CD4-positive, alpha-beta memory T cell (primary cell): Measurements from ENCODE around the gene CCT6B. TPM values are rescaled to one million over a fixed set of nuclear protein-coding genes. Genes with fewer than 3 reads are reported as not detected.
A peak's percentile ranks its signal among the peaks of the same experiment; 100 is the strongest.
"Not testable (repeated sequence)": the region's sequence is repeated elsewhere in the genome, so short reads cannot be mapped to it uniquely, and the experiment has no call there.

Experiments
- CTCF ChIA-PET: fragments of 350-600 bp; sonication (Branson Sonifier 250); formaldehyde crosslinking; loops from one replicate; lab custom pipeline; 2021; ENCODE audit warnings: inconsistent platforms; ENCODE audit not compliant: partially characterized antibody; lab: Charles Lee
- POLR2A ChIA-PET: fragments of 350-600 bp; sonication (Branson Sonifier 250); formaldehyde crosslinking; loops from one replicate; lab custom pipeline; 2021; ENCODE audit not compliant: partially characterized antibody; lab: Charles Lee
- DNase-seq, 5 donors: peaks; one replicate each; pipeline versions ENCODE4 v3.0.0 to v3.0.0-alpha.2; 2020 to 2022; ENCODE audit warnings: mixed read lengths in 1 of 5
- H3K27ac ChIP-seq: one replicate; pipeline ENCODE4 v1.7.0; 2013; ENCODE audit warnings: low read depth, low read length
- H3K27me3 ChIP-seq: 2 replicates; pipeline ENCODE4 v1.7.0; 2013; ENCODE audit warnings: mild to moderate bottlenecking, low read length, moderate library complexity; ENCODE audit not compliant: insufficient read depth
- H3K36me3 ChIP-seq: 2 replicates; pipeline ENCODE4 v1.7.0; 2013; ENCODE audit warnings: mild to moderate bottlenecking, low read length, moderate library complexity; ENCODE audit not compliant: insufficient read depth
- H3K4me1 ChIP-seq: 2 replicates; pipeline ENCODE4 v1.7.0; 2013; ENCODE audit warnings: mild to moderate bottlenecking, low read length, moderate library complexity; ENCODE audit not compliant: insufficient read depth
- H3K4me3 ChIP-seq, 2 donors: one replicate each; pipeline ENCODE4 v1.7.0; 2013; ENCODE audit warnings: low read length in 2 of 2, mild to moderate bottlenecking in 1 of 2
- H3K9me3 ChIP-seq, 2 donors: one replicate each; pipeline ENCODE4 v1.7.0; 2013; ENCODE audit warnings: low read length in 2 of 2, control low read depth in 1 of 2; ENCODE audit not compliant: control insufficient read depth in 1 of 2
- H3K27ac Mint-ChIP-seq, 7 donors: one replicate each; pipeline ENCODE4 v1.8.0; 2020 to 2021; ENCODE audit warnings: mixed read lengths in 7 of 7, mild to moderate bottlenecking in 6 of 7, inconsistent platforms in 3 of 7, moderate library complexity in 3 of 7
- H3K27me3 Mint-ChIP-seq, 2 donors: one replicate each; pipeline ENCODE4 v1.8.0; 2020 to 2021; ENCODE audit warnings: mixed read lengths in 2 of 2
- H3K36me3 Mint-ChIP-seq, 2 donors: one replicate each; pipeline ENCODE4 v1.8.0; 2020 to 2021; ENCODE audit warnings: mixed read lengths in 2 of 2, inconsistent platforms in 1 of 2, mild to moderate bottlenecking in 1 of 2
- H3K4me1 Mint-ChIP-seq, 4 donors: one replicate each; pipeline ENCODE4 v1.8.0; 2020 to 2021; ENCODE audit warnings: mixed read lengths in 4 of 4, mild to moderate bottlenecking in 1 of 4
- H3K4me3 Mint-ChIP-seq, 8 donors: one replicate each; pipeline ENCODE4 v1.8.0; 2020 to 2021; ENCODE audit warnings: mixed read lengths in 8 of 8, mild to moderate bottlenecking in 7 of 8, moderate library complexity in 6 of 8, inconsistent platforms in 3 of 8
- H3K9me3 Mint-ChIP-seq, 8 donors: one replicate each; pipeline ENCODE4 v1.8.0; 2020 to 2021; ENCODE audit warnings: mixed read lengths in 8 of 8, mild to moderate bottlenecking in 5 of 8, inconsistent platforms in 3 of 8, moderate library complexity in 1 of 8
- intact Hi-C: fragments of 100-400 bp; cut with micrococcal nuclease; formaldehyde crosslinking; loops from one replicate; pipeline ENCODE4 v1.15.1; 2023
- polyA plus RNA-seq, 2 donors: library from polyadenylated mRNA; unstranded; fragments of 300-500 nt; fragmentation: Illumina TruSeq; gene quantifications; one replicate each; pipeline ENCODE4 v1.2.3, GENCODE V29; 2021
- total RNA-seq, 2 experiments: library from RNA; stranded (reverse); gene quantifications; one replicate each; pipeline ENCODE4 v1.2.3, GENCODE V29; 2021

Gene CCT6B
- total and polyA plus RNA-seq, 4 experiments from 2014 or later = 0.61 to 2.1 (median 1.8) TPM

GRCh38 chr17:35001549-35001948 is 40.3 kb upstream of the CCT6B start:
- H3K36me3 Mint-ChIP-seq = peaks cover 7 to 64% of the 10 kb centered on the region in 2 donors
- DNase-seq = no peak
- H3K4me1 Mint-ChIP-seq = peaks cover 4 to 12% (median 5%) of the 10 kb centered on the region in 4 donors
- no peak overlapping the region for H3K4me3 Mint-ChIP-seq
- CTCF ChIA-PET = interaction anchor here (1.2 to 8.5 kb wide), 8 partner anchors 11 to 118 kb away, joined by 3 to 115 read pairs (median 8); partner anchors contain the start of genes FNDC8, RAD51D and RFFL
- POLR2A ChIA-PET = interaction anchor here (1.5 to 2.3 kb wide), 3 partner anchors 20 to 88 kb away, joined by 4 to 10 read pairs (median 5); partner anchors contain the start of gene RFFL
- peak overlapping the region in 4 of 7 donors; percentile 28 to 52 (median 36) for H3K27ac Mint-ChIP-seq
- Histone ChIP-seq H3K36me3 (peaks cover 15% of the 10 kb centered on the region), H3K4me1 (peaks cover 7% of the 10 kb centered on the region), H3K9me3 (no peaks in the 10 kb centered on the region), H3K27ac (no peak overlapping the region), H3K27me3 (no peaks in the 10 kb centered on the region), H3K4me3 (no peak overlapping the region)
- H3K27me3 Mint-ChIP-seq = no peaks in the 10 kb centered on the region
- no peaks in the 10 kb centered on the region for H3K9me3 Mint-ChIP-seq
- intact Hi-C loops = no loop called here

DNA sequence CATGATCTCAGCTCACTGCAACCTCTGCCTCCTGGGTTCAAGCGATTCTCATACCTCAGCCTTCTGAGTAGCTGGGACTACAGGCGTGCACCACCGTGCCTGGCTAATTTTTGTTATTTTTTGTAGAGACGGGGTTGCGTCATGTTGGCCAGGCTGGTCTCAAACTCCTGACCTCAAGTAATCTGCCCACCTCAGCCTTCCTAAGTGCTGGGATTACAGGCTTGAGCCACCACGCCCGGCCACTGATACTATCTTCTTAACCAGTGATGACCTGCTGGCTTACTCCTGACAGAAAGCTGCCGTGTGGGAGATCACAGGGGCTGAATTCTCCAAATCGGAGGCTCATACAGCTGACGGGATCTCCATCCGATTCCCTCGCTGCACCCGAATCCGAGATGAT is 39.7 kb upstream of the CCT6B start:
- CTCF ChIA-PET = interaction anchor here (0.8 to 8.5 kb wide), 9 partner anchors 8 to 119 kb away, joined by 3 to 115 read pairs (median 10); partner anchors contain the start of genes FNDC8, RAD51D and RFFL
- H3K4me3 Mint-ChIP-seq, H3K4me3 ChIP-seq, H3K27me3 ChIP-seq, H3K4me1 ChIP-seq, H3K27ac ChIP-seq, H3K27me3 Mint-ChIP-seq, intact Hi-C loops, H3K9me3 ChIP-seq, DNase-seq, H3K9me3 Mint-ChIP-seq: not testable (repeated sequence)
- peaks cover 15% of the 10 kb centered on the region for H3K36me3 ChIP-seq
- Mint-ChIP-seq H3K4me1 (peaks cover 4 to 12% (median 5%) of the 10 kb centered on the region in 4 donors), H3K36me3 (peaks cover 11 to 65% of the 10 kb centered on the region in 2 donors), H3K27ac (peak overlapping the region in 2 of 7 donors; percentile 35 to 52)
- POLR2A ChIA-PET = interaction anchor here (0.6 to 1.9 kb wide), 4 partner anchors 21 to 89 kb away, joined by 3 to 5 read pairs (median 4); partner anchors contain the start of gene RFFL

GRCh38 chr17:34999456-34999855 is 38.2 kb upstream of the CCT6B start:
- Mint-ChIP-seq H3K4me3 (no peak overlapping the region), H3K9me3 (no peaks in the 10 kb centered on the region), H3K36me3 (peaks cover 19 to 68% of the 10 kb centered on the region in 2 donors), H3K27me3 (no peaks in the 10 kb centered on the region), H3K4me1 (peaks cover 4 to 12% (median 5%) of the 10 kb centered on the region in 4 donors), H3K27ac (peak overlapping the region in 1 of 7 donors; percentile 12)
- Histone ChIP-seq H3K4me3 (no peak overlapping the region), H3K27me3 (no peaks in the 10 kb centered on the region), H3K9me3 (no peaks in the 10 kb centered on the region), H3K36me3 (peaks cover 15% of the 10 kb centered on the region), H3K4me1 (peaks cover 7% of the 10 kb centered on the region), H3K27ac (no peak overlapping the region)
- ChIA-PET POLR2A (interaction anchor here (0.6 to 4.3 kb wide), 8 partner anchors 19 to 120 kb away, joined by 3 to 34 read pairs (median 9); partner anchors contain the start of genes LIG3, RAD51D and RFFL), CTCF (interaction anchor here (0.9 to 8.5 kb wide), 17 partner anchors 8 to 120 kb away, joined by 3 to 115 read pairs (median 6); partner anchors contain the start of genes FNDC8, RAD51D and RFFL)
- no peak for DNase-seq
- intact Hi-C loops = no loop called here

GRCh38 chr17:34998205-34998604 is 36.9 kb upstream of the CCT6B start:
- H3K27ac ChIP-seq = no peak overlapping the region
- Mint-ChIP-seq H3K27ac (peak overlapping the region in 6 of 7 donors; percentile 20 to 88 (median 80)), H3K36me3 (peaks cover 30 to 69% of the 10 kb centered on the region in 2 donors), H3K4me3 (no peak overlapping the region), H3K27me3 (no peaks in the 10 kb centered on the region), H3K4me1 (peaks cover 4 to 12% (median 5%) of the 10 kb centered on the region in 4 donors), H3K9me3 (no peaks in the 10 kb centered on the region)
- H3K4me3 ChIP-seq = no peak overlapping the region
- intact Hi-C loops = loop anchor here (1.0 kb wide), 4 partner anchors 65 to 749 kb away; partner anchors contain the start of genes RAD51D and RFFL
- ChIA-PET POLR2A (interaction anchor here (0.9 to 4.3 kb wide), 8 partner anchors 24 to 121 kb away, joined by 3 to 34 read pairs (median 9); partner anchors contain the start of genes CCT6B, RAD51D and RFFL), CTCF (interaction anchor here (1.0 to 8.5 kb wide), 15 partner anchors 9 to 126 kb away, joined by 3 to 115 read pairs (median 8); partner anchors contain the start of genes FNDC8, RAD51D and RFFL)
- H3K27me3 ChIP-seq = no peaks in the 10 kb centered on the region
- peak; percentile 75 to 79 (median 77) for DNase-seq
- H3K36me3 ChIP-seq = peaks cover 23% of the 10 kb centered on the region
- H3K9me3 ChIP-seq = no peaks in the 10 kb centered on the region
- peaks cover 7% of the 10 kb centered on the region for H3K4me1 ChIP-seq

DNA sequence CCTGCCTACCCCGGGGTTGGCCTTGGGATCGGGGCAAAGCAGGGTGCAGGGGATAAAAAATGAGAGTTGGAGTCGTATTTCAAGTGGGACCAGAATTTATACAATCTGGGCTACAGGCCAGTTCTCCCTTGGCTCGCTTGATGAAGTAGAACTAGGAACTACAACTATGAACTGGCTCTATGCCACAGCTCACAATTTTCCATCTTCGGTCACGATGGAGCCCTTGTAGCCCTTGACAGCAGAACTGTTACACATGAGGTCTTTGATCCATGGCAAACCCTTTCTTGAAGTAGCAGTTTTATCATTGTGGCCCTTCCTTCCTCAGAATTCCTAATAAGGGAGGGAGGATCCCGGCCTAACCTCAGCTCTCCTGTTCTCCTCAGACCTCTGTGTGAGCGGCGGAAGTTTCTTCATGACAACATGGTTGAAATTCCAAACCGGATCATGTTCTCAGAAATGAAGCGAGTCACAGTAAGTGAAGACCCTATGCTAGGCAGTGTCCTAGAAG is 36.1 kb upstream of the CCT6B start:
- Mint-ChIP-seq H3K9me3 (no peaks in the 10 kb centered on the region), H3K27ac (peak overlapping the region in 3 of 7 donors; percentile 29 to 68 (median 53)), H3K4me3 (no peak overlapping the region), H3K27me3 (no peaks in the 10 kb centered on the region), H3K4me1 (peaks cover 4 to 7% (median 5%) of the 10 kb centered on the region in 4 donors), H3K36me3 (peaks cover 31 to 71% of the 10 kb centered on the region in 2 donors)
- H3K27ac ChIP-seq = no peak overlapping the region
- no peaks in the 10 kb centered on the region for H3K9me3 ChIP-seq
- H3K27me3 ChIP-seq = no peaks in the 10 kb centered on the region
- POLR2A ChIA-PET = interaction anchor here (0.8 to 4.3 kb wide), 6 partner anchors 16 to 122 kb away, joined by 3 to 34 read pairs (median 7); partner anchors contain the start of genes LIG3, RAD51D and RFFL
- H3K4me3 ChIP-seq = no peak overlapping the region
- H3K36me3 ChIP-seq = peaks cover 25% of the 10 kb centered on the region
- H3K4me1 ChIP-seq = peaks cover 7% of the 10 kb centered on the region
- intact Hi-C loops = no loop called here
- CTCF ChIA-PET = interaction anchor here (1.0 to 8.5 kb wide), 10 partner anchors 8 to 122 kb away, joined by 3 to 115 read pairs (median 8); partner anchors contain the start of genes CCT6B, FNDC8, RAD51D and RFFL
- no peak for DNase-seq

DNA sequence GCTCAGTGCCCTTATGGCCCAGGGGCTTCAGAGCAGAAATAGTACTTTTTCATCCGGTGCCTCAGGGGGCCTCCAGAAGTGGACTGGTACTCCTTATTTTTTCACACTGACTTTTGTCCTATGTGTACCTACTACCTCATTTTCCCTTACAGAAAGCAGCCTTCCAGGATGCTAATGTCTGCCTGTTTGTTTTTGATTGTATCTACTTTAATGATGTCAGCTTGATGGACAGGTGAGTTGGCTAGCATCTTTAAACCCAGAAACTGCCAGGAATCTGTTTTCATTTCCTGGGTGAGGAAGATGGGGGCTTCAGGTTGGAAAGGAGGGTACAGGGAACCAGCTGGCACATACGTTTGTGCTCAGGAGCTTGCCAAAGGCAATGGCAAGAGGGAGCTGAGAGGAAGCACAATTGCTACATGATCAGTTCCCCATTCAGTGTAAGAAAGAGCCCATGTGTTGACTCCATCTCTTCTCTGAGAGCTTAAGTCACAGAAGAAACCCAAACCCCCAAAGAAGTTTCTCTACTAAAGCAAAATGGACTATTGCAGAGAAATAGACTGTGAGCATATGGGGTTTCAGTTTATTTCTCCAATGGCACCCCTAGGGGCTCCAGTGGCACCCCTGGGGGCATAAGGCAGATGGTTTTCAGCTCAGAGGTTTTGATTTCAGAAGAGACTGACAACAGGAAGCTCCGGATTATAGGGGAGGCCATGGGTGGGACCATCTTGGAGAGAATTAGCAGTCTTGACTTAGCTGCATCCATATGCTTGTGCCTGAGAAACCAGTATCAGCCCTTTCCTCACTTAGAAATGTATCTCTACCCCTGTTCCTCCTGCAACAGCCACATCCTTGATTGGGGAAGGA is 35.4 kb upstream of the CCT6B start:
- POLR2A ChIA-PET = interaction anchor here (0.8 to 4.3 kb wide), 7 partner anchors 15 to 123 kb away, joined by 3 to 34 read pairs (median 6); partner anchors contain the start of genes LIG3, RAD51D and RFFL
- peaks cover 7% of the 10 kb centered on the region for H3K4me1 ChIP-seq
- no peak for DNase-seq
- peaks cover 25% of the 10 kb centered on the region for H3K36me3 ChIP-seq
- H3K27me3 Mint-ChIP-seq = no peaks in the 10 kb centered on the region
- no peak overlapping the region for H3K27ac ChIP-seq
- H3K4me1 Mint-ChIP-seq = peaks cover 4 to 7% (median 5%) of the 10 kb centered on the region in 4 donors
- intact Hi-C loops = no loop called here
- peak overlapping the region in 4 of 7 donors; percentile 8 to 74 (median 32) for H3K27ac Mint-ChIP-seq
- H3K27me3 ChIP-seq = no peaks in the 10 kb centered on the region
- CTCF ChIA-PET = interaction anchor here (1.0 to 8.5 kb wide), 10 partner anchors 14 to 751 kb away, joined by 3 to 115 read pairs (median 8); partner anchors contain the start of genes CCT6B, FNDC8, RAD51D and RFFL
- peaks cover 31 to 73% of the 10 kb centered on the region in 2 donors for H3K36me3 Mint-ChIP-seq
- no peak overlapping the region for H3K4me3 ChIP-seq
- no peak overlapping the region for H3K4me3 Mint-ChIP-seq
- no peaks in the 10 kb centered on the region for H3K9me3 ChIP-seq
- H3K9me3 Mint-ChIP-seq = no peaks in the 10 kb centered on the region
